RCC 7860 (cell line): ENCODE results near the gene UROC1.

Source experiments
- DNase-seq: peaks from one replicate; pipeline ENCODE4 v3.0.0-alpha.2; 2015; ENCODE audit warnings: low spot score
- FAIRE-seq: peaks from 2 replicates; lab custom pipeline; 2012; peaks lifted over from hg19 to GRCh38; lab: Jason Lieb, UNC

Gene UROC1

GRCh38 chr3:126517986-126518778 is 609 bp upstream of the UROC1 start:
- DNase-seq (no peak), FAIRE-seq (no peak)

GRCh38 chr3:126516936-126517290 is 660 bp downstream of the UROC1 start:
- DNase-seq (no peak), FAIRE-seq (no peak)

- DNase-seq: no peak
- no peak for FAIRE-seq
Observed at GRCh38 chr3:126516152-126516935, 1.2 kb downstream of the UROC1 start.

GRCh38 chr3:126515066-126515706 is 2.4 kb downstream of the UROC1 start:
- FAIRE-seq: no peak

DNA sequence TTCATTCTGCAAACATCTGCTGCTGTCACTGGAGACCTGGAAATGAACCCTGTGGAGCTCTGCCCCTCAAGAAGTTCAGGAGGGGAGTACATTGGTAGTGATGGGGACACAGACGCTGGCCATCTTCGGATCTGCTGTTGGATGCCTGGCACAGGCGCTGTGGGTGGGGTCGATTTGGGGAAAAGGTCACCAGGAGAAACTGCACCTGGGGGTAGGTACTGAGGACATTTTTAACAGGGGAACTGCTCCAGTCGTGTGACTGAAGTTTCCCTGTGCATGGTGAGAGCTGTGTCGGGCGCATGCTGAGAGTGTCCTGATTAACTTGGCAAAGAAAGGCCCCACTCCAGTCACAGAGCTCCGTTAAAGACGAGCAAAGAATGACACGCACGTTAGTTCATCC is 3.4 kb downstream of the UROC1 start:
- DNase-seq: no peak
- FAIRE-seq: no peak

More at GRCh38 chr3:126515066-126515706, 2.4 kb downstream of the UROC1 start:
- DNase-seq: no peak

- DNase-seq: no peak
- FAIRE-seq: no peak
Observed at GRCh38 chr3:126512916-126513650, 4.5 kb downstream of the UROC1 start.

DNA sequence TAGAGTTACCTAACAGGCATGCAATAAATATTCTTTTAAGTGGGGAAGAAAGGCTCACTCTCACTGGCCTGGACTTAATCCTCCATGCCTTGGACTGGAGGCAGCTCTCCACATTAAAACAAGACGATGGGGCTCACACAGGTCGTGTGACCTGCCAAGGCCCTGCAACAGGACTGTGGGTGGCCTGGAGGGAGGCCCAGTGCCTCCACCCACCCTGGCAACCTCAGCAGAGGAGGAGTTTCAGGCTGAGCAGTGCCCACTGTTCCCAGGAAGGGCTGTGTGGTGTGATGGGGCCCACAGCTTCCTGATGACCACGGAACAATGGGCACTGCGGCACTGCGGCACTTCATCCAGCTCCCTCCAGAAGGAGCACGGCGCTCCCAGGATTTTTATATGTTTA is 5.5 kb downstream of the UROC1 start:
- FAIRE-seq (no peak), DNase-seq (no peak)

DNA sequence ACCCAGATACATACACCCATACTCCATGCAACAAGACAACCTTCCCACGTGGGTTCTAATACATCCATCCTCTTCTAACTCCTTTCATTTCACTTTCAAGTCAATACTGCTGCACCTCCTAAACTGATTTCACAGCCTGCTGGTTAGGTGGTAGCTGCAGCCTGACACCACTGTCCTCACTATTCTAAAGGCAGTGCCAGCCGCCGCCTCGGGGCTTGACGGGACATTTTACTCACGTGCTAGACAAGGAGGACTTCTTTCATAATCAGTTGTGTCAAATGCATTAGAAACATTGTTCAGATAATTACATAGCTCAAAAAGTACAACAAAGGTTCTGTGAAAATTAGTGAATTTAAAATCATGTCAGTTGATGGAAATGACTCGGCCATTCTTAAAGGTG is 6.3 kb downstream of the UROC1 start:
- FAIRE-seq (no peak), DNase-seq (no peak)

DNA sequence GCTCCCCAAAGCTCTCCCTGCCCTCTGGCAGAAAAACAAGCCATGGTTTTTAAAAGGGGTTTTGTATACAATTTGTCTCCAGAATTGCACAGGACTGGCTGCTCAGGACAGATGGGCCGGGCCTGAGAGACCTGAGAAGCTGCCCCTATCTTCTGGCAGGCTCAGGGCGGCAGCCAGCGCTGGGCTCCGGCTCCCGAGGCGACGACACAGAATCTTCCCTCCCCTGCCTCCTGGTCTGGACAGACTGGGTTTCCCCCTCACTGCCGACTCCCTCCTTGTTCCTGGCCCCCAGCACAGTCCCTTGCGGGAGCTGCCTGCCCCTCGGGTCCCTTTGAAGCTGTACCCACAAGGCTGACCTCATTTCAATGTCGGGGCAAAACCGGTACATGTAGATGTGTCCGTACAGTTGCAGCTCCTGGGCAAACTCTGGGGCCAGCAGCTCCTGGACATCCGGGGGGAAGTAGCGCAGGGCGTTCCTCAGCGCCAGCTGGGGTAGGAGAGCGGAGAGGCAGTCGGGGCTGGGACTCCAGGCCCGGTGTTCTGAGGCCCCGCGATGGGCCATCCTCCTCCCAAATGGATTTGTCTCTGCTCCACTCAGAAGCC is 7.2 kb downstream of the UROC1 start:
- DNase-seq: no peak
- no peak for FAIRE-seq

DNA sequence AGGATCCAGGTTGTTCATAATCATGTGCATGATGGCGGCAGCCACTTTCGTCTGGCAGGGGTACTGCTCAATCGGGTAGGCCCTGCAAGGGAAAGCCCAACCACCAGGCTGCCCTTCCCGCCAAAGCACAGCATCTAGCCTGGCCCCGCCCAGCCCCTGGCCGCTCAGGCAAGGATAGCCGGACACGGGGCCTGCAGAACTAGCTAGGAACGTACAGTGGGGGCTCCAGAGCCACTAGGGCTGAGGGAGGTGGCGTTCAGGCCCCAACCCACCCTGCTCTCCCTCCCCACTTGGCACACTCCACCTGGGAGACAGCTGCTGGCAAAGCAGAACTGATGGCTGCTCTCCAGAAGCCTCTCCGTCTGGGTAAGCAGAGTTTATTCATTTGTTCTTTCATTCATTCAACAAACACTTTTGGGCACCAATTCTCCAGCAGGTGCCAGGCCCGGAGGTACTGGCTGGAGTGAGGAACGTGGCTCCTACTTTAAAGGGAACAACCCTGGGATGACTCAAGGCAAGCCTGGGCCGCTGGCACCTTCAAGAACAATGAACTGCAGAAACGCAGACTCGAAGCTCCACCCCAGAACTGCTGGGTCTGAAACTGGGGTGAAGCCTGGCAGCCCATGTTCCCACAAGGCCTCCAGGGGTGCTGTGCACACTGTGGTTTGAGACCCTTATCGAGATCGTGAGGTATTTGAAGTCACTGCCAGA is 7.8 kb downstream of the UROC1 start:
- DNase-seq: no peak
- FAIRE-seq: no peak

DNA sequence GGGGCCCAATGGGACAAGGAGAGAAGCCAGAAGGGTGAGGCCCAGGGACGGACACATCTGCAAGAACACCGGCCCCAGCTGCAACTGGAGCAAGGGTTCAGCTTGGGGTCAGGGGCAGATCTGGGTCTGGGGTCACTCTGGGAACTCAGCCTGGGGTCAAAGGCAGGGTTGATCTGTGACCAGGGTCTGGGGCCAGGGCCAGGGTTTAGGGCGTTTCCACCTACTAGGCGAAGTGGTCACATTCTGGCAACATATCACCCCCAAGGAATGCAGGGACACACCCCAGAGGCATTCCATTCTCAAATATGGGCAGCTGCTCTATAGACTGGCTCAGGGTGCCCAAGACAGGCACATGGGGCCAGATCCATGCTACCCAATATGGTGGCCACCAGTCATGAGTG is 9.0 kb downstream of the UROC1 start:
- FAIRE-seq (no peak), DNase-seq (no peak)

DNA sequence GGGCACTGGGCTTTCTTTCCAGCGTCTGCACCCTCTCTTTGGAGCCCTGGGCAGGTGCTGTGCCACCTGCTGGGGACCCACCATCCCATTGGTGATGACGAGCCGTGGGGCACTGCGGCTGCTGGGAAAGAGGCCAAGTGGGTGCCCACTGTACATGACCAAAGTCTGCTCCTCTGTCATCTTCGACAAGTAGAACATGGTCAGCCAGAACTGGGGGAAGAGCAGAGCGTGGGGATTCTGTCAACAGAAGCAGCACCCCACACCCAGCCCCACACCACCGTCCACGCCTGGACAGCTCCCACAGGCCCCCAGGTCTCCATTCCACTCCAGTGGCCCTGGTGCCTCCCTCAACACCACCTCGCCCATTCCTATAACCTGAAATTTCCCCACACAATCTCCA is 9.7 kb downstream of the UROC1 start:
- DNase-seq (no peak), FAIRE-seq (no peak)

- DNase-seq (no peak), FAIRE-seq (no peak)
Observed at GRCh38 chr3:126503701-126504100, 13.9 kb downstream of the UROC1 start.

DNA sequence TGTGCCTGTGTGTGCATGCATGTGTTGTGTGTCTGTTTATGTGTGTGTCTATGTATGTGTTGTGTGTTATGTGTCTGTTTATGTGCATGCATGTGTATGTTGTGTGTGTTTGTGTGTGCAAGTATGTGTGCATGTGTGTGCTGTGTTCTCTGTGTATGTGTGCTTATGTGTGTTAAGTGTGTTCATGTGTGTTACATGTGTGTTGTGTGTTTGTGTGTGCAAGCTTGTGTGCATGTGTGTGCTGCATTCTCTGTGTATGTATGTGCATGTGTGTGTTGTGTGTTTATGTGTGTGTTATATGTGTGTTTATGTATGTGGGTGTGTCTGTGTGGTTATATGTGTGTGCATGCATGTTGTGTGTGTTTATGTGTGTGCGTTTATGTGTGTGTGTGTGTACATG is 14.9 kb downstream of the UROC1 start:
- FAIRE-seq (no peak), DNase-seq (no peak)

GRCh38 chr3:126501736-126502135 is 15.8 kb downstream of the UROC1 start:
- FAIRE-seq: no peak
- DNase-seq: no peak

GRCh38 chr3:126501054-126501453 is 16.5 kb downstream of the UROC1 start:
- DNase-seq: no peak
- no peak for FAIRE-seq

DNA sequence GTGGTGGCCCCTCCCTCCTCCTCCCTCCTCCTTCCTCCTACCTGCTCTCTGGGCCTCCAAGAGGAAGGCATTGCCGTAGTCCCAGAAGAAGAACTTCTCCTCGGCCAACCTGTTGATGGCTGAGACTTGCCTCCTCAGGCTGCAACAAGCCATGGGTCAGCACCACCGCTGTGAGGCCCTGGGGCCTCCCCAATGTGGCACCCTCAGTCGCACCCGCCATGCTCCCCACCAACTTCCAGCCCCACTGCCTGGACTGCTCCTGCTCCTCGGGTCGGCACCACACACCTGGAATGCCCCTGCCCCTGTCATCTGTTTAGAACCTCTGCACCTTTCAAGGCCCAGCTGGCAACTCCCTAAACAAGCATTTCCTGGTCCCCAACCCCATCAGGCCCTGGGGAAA is 17.6 kb downstream of the UROC1 start:
- DNase-seq (no peak), FAIRE-seq (no peak)

- no peak for DNase-seq
- no peak for FAIRE-seq
Observed at GRCh38 chr3:126499401-126499800, 18.2 kb downstream of the UROC1 start.

- DNase-seq: no peak
Observed at GRCh38 chr3:126498929-126499328, 18.6 kb downstream of the UROC1 start.

DNA sequence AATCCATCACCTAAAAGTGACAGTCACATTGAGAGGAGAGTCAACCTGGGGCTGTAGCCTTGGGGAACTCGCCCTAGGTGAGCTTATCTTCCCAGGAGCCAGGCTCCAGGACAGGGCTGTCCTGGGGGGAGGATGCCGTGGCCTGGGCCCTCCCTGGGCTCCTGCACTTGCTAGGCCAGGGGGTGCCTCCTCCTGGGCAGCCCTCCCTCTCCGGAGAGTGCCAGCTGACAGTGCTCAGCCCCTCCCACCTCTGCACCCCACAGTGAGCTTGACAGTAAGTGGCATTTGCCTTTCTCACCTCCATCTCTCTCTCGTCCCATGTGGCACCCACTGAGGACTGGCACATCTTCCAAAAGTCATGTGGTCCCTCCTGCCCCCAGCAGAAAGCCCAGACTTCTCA is 19.1 kb downstream of the UROC1 start:
- FAIRE-seq: no peak

More at GRCh38 chr3:126498929-126499328, 18.6 kb downstream of the UROC1 start:
- FAIRE-seq: no peak

More for the DNA sequence above, 19.1 kb downstream of the UROC1 start:
- no peak for DNase-seq
